Activated naive CD4-positive, alpha-beta T cell (primary cell): ENCODE measurements around the gene TMEM61.

Source experiments
- DNase-seq, 4 experiments: peaks; one replicate each; lab custom pipeline; 2025; lab: John Stamatoyannopoulos, UW

TMEM61 gene

DNA sequence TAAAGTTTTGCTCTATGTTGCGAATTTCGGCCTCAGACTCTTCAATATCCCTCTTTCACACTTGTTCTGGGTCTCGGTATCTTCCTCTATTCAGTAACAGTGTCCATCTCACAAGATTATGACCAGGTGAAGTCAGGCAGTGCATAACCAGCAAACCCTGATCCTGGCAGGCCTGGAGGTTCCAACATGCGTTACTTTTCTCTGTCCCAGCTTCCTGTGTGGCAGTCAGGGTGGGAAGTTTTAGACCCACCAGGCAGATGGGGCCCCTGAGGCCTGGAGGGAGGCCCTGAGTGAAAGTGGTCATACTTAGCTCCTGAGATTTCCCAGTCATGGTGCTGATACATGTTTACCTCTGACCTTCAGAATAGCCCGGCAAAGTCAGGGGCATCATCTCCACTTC, 5.1 kb downstream of the TMEM61 start:
- no peak for DNase-seq

DNA sequence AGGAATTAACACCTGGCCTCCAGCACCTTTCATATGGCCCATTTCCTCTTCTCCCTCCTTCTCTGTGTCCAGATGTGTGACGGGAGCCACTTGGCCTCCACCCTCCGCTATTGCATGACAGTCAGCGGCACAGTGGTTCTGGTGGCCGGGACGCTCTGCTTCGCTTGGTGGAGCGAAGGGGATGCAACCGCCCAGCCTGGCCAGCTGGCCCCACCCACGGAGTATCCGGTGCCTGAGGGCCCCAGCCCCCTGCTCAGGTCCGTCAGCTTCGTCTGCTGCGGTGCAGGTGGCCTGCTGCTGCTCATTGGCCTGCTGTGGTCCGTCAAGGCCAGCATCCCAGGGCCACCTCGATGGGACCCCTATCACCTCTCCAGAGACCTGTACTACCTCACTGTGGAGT, 5.6 kb downstream of the TMEM61 start:
- DNase-seq = no peak

DNA sequence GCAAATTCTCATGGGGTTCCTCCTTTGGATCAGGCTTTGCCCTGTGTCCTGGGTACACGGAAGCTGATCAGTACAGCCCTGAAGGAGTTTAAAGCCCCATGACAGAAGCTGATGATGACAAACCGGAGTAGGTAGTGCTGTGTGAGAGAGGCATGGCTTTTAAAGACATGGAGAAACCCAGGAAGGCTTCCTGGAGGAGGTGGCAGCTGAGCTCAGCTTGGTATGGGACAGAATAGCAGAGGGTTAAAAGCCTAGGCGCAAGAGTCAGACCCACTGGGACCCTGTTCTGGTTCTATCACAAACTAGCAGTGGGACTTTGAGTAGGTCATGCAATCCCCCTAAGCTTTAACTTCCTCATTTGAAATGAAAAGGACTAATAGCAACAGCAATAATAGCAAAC, 6.1 kb downstream of the TMEM61 start:
- no peak for DNase-seq

DNA sequence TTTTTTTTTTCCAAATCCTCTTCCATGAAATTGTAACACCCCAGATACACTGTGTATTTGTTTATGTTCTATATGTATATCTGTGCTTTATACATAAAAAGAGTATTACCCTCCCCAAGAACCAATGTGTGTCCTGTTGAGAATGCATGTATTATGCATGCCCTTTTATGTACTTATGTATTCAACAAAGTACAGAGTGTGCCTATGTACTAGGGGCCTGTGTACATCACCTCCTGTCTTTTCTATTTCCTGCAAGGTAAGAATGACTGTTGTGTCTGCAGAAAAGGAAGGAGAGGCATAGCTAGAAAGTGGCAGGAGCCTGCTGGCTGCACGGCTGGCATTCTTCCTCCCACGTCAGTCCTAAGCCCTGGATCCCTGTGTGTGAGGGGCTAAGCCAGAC, 7.0 kb downstream of the TMEM61 start:
- DNase-seq = no peak

DNA sequence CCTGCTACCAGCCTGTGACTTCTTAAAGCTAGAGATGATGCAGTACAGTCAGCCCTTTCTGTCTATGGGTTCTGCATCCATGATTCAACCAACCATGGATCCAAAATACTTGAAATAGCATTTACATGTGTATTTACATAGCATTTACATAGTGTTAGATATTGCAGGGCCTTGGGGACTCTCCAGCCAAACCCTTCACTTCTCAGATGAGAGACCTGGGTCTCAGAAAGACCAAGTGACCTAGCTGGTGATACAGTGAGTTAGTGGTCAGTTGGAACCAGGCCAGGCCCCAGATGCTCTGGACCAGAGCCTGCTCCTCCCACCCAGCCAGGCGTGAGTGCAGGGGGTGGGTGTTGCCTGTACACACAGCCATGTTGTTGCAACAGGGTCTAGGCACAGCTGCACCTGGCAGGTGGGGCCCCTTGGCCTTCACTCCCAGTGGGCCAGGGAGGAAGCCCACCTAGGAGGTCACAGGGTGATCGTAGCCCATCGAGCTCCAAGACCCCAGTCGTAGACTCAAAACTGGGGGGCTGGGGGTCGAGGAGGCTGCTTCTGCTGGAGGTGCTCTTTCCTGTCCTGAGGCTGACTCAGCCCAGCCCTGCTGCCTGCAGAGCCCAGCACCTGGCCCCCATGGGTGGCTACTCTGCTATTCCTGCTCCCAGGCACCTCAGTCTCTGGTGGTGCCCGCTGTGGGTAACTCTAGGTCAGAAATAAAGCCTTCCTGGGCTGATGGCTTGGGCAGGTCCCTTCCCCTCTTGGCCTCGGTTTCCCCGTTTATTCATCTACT, 7.7 kb downstream of the TMEM61 start:
- DNase-seq = no peak

DNA sequence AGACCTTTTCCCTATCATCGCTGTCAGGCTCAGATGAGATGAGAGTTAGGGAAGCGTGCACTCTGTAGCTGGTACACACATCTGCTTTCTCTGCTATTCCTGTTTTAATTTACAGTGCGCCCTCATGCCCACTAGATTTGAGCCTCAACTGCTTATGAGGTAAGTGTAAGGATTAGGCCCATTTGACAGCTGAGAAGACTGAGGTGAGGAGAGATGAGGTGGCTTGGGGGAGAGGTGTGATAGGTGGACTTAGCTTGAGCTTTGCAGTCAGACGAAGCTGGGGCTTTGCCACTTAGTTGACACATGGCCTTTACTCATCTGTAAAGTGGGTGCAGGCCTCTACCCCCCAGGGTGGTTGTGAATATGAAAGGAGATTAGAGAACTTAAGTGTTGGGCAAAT, 8.5 kb downstream of the TMEM61 start:
- no peak for DNase-seq

DNA sequence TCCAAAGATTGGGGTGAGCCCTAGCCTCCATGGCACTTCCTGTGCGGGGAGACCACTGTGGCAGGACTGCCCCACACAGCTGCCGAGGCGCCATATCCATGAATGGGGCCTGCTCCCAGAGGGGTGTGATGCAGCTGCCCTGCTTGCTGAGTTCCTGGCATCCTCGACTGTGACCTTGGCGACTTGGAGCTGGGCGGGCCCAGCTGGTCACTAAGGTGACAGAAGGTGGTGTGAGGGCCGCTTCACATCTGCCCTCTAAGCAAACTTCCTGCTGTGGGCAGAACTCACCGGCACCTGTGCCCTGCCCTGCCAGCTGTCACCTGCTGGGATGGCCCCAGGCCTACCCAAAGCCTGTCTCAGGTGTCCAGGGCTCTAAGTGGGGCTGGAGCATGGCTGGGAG, 9.0 kb downstream of the TMEM61 start:
- no peak for DNase-seq

DNA sequence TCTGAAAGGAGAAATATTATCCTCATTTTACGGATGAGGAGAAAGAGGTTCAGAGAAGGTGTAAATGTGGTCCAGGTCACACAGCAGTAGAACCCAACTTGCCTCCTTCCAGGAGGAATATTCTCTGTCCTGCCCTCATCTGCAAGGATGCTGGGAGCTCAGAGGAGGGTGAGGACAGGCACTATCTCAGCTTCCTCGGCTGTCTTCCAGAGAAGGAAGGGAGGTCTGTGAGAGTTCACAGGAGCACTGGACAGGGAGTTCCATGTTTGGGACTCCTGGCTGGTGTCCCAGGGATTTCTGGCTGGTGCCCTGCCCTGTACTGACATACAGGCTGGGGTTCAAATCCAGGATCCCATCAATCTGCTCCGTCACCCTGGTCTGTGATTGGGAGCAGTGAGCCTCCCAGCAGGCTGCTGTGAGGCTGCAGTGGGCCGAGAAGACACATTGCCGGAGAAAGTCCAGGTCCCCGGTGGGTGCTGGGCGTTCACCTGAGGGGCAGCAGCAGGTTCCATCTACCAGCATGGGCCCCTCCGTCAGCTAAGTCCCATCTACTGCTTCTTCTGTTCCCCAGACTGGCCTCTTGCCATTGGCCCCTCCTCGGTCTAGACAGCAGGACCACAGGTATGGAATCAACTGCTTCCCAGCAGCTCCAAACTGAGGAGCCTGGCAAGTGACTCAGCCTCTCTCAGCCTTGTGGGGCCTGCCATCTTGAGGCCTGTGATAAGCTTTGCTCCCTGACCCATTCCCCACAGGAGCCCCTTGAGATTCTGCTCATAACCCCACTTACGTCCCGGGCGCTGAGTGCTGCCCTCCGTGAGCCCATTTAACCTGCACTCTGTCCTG, 9.8 kb downstream of the TMEM61 start:
- no peak for DNase-seq

DNA sequence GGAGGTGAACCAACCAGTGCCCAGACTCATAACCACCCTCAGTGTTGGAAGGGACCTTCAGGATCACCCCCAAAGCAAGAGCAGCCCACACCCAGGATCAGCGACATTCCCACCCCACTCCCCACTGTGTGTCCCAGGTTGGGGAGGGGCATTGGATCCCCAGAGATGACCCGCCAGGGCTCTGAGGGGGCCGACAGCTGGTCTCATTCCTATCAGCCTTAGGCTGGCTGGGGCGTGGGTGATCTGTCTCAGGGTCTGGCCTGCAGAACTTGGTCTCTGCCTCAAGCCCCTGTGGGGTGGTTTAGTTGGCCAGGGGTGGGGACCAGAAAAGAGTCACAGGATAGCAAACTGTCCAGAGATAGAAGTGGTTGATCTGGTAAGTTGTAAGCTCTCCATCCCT, 10.5 kb downstream of the TMEM61 start:
- no peak for DNase-seq

DNA sequence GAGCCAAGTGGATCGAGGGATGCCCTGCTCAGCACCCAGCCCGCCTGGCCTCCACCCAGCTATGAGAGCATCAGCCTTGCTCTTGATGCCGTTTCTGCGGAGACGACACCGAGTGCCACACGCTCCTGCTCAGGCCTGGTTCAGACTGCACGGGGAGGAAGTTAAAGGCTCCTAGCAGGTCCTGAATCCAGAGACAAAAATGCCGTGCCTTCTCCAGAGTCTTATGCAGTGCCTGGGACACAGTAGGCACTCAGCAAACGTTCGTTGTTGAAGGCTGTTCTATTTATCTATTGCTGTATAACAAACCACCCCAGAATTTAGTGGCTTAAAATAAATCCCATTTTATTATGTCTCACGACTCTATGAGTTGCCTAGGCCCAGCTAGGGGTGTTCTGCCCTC, 11.5 kb downstream of the TMEM61 start:
- DNase-seq = no peak

DNA sequence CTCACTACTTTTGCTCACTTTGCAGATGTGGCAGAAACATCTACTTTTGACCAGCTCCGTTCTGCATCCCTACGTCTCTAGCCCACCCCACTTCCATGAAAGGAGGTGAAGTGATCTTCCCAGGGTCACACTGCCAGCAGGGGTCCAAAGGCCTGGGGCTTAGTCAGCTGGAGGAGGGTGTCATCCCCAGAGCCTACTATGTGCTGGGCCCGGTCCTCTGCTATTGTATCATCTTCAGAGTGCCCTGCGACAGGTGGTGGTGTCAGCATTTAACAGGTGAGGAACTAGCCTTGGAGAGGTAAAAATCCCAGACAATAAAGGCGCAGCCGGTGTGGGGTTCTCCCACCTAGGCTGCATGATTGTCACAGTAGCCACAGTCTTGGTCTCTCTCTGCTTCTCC, 12.7 kb downstream of the TMEM61 start:
- DNase-seq = no peak

DNA sequence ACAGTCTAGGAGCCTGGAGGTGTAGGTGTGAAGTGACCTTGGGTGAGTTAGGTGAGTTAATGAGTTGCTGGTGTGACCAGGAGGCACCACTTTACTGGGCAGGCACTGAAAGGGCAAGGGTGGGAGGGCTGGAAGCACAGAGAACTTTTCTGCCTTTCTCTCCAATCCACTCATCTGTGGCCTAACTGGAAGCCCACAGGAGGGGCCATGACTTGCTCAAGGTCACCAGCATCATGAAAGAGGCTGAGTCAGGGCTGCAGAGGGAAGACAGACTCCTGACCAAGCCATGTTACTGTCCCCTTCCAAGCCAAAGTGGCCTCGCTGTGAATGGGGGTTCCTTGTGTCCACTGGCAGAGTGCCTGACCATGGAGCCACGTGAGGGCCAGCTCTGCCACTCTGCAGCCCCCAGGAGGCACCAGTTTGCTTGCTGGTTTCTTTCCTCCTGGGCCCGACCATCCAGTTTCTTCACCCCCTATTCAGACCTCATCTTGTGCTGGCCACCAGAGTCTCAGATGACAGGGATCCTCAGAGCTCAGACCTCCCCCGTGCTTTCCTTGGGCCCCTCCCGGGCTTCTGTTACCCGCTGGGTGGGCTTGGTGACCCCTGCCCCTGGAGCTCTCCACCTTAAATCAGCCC, 14.0 kb downstream of the TMEM61 start:
- DNase-seq = no peak

DNA sequence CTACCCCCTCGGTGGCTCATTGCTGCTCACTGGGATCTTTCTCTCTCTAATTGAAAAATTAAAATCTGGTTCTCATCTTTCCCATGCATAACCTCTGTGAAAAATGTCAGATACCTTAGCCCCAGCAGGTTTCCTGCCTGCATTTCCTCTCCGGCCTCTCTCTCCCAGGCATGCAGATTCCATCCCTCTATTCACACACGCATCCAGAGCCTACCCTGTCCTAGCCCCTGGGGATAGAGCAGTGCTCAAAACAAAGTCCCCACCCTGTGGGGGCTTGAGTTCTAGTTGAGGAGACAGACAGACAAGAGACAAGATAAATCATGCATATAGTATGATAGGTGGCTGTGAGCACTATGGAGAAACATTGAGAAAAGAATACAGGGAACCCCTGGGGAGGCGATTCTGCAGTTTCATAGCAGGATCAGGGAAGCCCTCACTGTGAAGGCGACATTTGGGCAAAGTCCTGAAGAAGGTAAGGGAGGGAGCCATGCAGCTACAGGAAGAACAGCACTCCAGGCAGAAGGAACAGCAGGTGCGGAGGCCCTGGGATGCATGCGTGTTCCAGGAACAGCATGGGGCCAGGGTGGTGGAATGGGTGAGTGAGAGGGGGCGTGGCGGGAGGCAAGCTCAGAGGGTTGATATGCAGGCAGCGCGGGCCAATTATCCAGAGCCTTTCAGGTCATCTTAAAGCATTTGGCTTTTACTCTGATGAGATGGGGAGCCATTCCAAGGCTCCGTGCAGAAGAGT, 14.8 kb downstream of the TMEM61 start:
- no peak for DNase-seq

DNA sequence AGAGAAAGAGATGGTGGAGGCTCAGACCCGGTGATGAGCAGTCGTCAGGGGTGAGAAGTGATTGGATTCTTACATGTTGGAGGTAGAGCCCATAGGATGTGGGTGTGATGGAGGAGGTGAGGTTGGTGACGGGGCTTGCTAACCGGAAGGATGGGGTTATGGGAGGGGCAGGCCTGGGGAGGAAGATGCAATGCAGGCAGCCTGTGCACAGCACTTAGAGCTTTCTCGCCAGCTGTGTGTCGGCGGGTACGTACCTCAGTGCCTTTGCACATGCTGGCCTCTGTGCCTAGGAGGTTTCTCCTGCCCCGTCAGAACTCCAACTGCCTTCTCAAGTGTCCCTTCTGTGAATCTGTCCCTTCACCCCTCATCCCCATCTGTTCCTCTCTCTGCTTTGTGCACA, 15.4 kb downstream of the TMEM61 start:
- no peak for DNase-seq

DNA sequence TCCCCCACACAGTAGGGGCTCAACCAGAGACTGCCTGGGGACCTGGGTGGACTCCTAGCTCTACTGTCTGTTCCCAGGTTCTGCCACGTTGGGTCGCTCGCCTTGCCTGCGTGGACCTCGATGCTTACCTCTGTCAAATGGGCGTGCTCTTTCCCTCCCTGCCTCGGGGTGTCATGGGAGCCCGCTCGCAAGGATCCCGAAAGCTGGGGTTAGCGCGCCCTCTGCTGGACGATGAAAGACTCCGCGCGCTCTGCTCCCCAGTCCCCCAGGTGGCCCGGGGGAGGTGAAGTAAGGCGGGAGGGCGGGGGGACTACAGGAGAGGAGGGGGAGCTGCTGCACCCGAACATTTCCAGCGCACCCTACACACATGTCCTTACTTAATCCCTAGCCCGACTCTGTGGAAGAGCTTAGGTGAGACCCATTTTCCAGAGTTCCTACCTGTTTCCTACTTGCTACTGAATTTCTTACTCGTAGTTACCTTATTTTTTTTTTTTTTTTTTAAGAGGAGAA, 16.0 kb downstream of the TMEM61 start:
- DNase-seq = peak; percentile 27 to 62 (median 46)

DNA sequence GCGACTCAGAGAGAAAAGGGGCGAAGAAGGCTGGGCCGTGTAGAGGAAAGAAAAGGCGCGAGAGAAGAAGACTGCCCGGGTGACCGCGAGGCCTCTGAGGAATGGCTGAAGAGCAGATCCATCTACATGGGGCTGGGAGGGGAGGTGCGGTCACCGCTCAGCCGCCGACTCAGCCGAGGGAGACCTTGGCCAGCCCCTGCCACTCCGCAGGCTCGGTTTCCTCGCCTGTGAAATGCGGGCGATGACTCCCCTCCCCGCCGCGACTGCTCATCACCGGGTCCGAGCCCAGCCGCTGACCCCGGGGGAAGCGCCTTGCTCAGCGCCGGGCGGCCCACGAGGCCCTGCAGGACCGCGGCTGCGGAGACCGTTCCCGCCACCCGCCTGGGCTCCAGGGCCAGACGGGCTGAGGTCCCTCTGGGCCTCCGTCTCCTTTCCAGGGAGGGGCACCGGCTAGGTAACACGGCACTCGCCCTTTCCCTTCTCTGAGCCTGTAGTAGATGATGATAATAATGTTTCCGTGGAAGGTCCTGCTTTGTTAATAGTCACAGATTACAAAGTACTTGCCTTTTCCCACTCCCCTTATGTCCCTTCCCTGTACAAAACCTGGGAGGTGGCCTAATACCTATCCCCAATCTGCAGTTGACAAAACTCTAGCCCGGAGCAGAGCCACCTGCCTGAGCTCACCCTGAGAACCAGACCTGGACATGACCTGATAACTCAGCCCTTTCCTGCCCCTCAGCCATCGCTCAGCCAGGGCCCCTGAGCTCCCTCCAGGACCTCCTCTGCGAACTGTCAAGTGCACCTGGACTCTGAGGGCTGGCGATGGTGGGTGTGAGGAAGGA, 16.7 kb downstream of the TMEM61 start:
- no peak for DNase-seq

DNA sequence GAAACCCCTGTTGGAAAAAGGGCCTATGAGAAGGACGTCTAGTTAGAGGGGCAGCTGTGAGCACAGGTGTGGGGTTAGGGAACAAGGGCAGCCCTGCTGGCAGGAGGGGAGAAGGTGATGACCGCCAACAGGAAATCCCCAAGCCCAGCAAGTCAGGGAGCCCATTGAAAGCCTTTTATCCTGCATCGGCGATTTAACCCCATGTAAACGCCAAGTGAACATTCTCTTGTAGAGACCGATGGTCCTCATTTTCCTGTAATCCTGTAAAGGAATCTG, 17.2 kb downstream of the TMEM61 start:
- no peak for DNase-seq

DNA sequence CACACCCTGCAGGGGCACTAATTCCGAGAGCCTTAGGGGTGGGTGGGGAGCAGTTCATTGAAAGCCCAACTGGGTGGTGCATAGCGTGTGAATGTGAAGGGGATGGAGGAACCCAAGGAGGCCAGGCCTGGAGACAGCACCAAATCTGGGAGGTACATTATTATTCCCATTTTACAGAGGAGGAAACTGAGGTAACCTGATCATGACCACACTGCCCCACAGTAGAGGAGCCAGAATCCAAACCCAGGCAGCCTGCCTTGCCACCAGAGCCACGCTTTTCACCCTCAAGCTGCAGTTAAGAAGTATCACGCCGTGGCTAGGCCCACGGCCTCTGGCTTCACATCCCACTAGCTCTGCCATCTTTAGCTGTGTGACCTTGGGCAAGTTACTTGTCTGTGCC, 17.7 kb downstream of the TMEM61 start:
- no peak for DNase-seq

DNA sequence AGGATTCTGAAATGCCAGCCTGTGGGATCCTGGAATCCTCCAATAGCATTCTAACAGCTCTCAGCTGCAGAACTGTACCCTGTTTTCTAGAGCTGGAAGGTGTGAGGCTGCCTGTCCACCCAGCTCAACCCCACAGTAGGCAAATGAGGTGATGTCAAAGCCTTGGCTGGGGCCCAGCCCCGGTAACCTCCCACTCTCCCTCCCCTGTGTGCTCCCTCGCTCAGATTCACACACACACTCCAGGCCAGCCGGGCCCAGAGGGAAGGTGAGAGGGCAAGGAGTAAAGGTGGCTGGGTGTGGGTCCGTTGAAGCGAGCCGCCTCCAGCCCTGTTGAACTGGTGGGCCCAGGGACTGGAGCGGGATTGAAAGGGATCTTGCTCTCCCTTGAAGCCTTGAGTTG, 18.2 kb downstream of the TMEM61 start, which contains the start of gene BSND:
BSND (plus strand) TSS at position 257 of the 400 bp plus-strand sequence. CDS start 254 bp downstream, outside the sequence.
- DNase-seq = no peak

DNA sequence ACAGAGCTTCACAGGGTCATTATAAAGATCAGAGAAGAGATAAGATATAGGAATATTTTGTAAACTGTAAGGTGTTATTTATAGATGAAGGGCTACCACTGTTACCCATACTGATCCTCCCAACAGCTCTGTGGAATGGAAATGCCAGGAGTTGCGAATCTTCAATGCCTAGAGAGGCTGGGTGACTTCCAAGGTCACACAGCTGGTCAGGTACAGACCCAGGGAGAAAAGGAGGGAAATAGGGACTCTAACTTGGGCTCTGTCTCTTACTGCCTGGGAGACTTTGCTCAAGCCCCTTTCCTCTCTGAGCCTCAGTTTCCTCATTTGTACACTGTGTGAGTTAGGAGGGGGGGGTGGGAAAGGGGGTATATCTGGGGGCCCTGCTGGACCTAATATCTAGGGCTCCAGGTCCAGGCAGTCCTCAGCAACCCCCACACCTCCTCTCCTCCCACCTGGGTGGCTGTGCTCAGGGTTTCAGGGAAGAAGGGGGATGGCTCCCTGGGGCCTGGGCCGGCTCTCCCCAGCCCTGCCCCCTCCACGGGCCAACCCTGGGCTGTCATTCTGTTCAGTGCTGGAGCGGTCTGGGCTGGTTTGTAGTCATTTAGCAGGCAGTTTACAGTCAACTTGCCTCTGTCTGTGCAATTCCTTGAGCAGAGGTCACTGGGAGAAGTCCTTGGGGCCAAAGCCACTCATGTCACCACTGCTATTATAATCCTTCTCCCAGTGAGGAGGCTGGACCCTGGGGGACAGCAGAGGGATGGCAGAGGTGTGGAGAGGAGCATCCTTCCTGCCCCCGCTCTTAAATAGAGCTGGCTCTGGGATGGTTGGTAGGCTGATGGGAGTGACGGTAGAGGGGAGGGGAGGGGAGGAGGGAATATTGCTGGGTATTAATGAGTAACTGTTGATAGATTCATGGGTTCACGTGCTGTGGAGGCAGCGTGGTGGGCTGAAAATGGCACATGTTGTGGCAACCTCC, 20.0 kb downstream of the TMEM61 start:
- no peak for DNase-seq
